Fibroblast of lung (primary cell): ENCODE results near the gene ADAMTS14. TPM values are rescaled to one million over a fixed set of nuclear protein-coding genes. Genes with fewer than 3 reads are reported as not detected.
"Not testable (repeated sequence)": the region's sequence is repeated elsewhere in the genome, so short reads cannot be mapped to it uniquely, and the experiment has no call there.

Experiments
- DNase-seq, 2 donors: peaks; one replicate each; pipeline versions ENCODE4 v3.0.0 to v3.0.0-alpha.2; 2010; ENCODE audit warnings: low read depth in 2 of 2
- H2AFZ ChIP-seq: 2 replicates; pipeline ENCODE4 v1.5.1; 2012; ENCODE audit warnings: low read length, control low read depth, inconsistent platforms
- H3K27ac ChIP-seq: 2 replicates; pipeline ENCODE4 v1.5.1; 2011; ENCODE audit warnings: low read length, control low read depth; ENCODE audit not compliant: insufficient read depth
- H3K27me3 ChIP-seq: 2 replicates; pipeline ENCODE4 v1.5.1; 2011; ENCODE audit warnings: mild to moderate bottlenecking, low read length; ENCODE audit not compliant: control insufficient read depth, insufficient read depth
- H3K36me3 ChIP-seq: 2 replicates; pipeline ENCODE4 v1.5.1; 2011; ENCODE audit warnings: low read length; ENCODE audit not compliant: control insufficient read depth, insufficient read depth
- H3K4me1 ChIP-seq: 2 replicates; pipeline ENCODE4 v1.5.1; 2011; ENCODE audit warnings: low read length; ENCODE audit not compliant: control insufficient read depth, insufficient read depth; ENCODE audit errors: extremely low read depth
- H3K4me2 ChIP-seq: 2 replicates; pipeline ENCODE4 v1.5.1; 2011; ENCODE audit warnings: low read length, control low read depth; ENCODE audit not compliant: insufficient read depth; ENCODE audit errors: extremely low read depth
- H3K4me3 ChIP-seq, 4 experiments: fragments of 200-600 bp in 1 of 4; sonication (generic) in 1 of 4; replicated peaks in 1 of 4; 2 replicates each; pipeline ENCODE4 v1.5.1; 2011 to 2016; ENCODE audit warnings: low read length in 4 of 4, low read depth in 3 of 4, mild to moderate bottlenecking in 3 of 4, control low read depth in 2 of 4, inconsistent platforms in 1 of 4, mixed read lengths in 1 of 4; ENCODE audit not compliant: insufficient read depth in 1 of 4; ENCODE audit errors: control extremely low read depth in 1 of 4
- H3K79me2 ChIP-seq: 2 replicates; pipeline ENCODE4 v1.5.1; 2012; ENCODE audit warnings: mild to moderate bottlenecking, low read length, inconsistent platforms; ENCODE audit not compliant: control insufficient read depth, insufficient read depth
- H3K9ac ChIP-seq: 2 replicates; pipeline ENCODE4 v1.5.1; 2011; ENCODE audit warnings: mild to moderate bottlenecking, low read length, control low read depth; ENCODE audit not compliant: insufficient read depth
- H3K9me3 ChIP-seq: 2 replicates; pipeline ENCODE4 v1.5.1; 2012; ENCODE audit warnings: low read depth, low read length; ENCODE audit not compliant: control insufficient read depth, insufficient read depth
- H4K20me1 ChIP-seq: 2 replicates; pipeline ENCODE4 v1.5.1; 2011; ENCODE audit warnings: low read length; ENCODE audit not compliant: control insufficient read depth, insufficient read depth; ENCODE audit errors: extremely low read depth
- CTCF ChIP-seq, 2 donors: IDR thresholded peaks in 1 of 2; conservative IDR thresholded peaks in 1 of 2; 1 replicate in 1 of 2; 2 replicates in 1 of 2; pipeline ENCODE4 v1.5.1; 2011 to 2012; ENCODE audit warnings: low read length in 2 of 2, control low read depth in 1 of 2, inconsistent platforms in 1 of 2, low read depth in 1 of 2, mild to moderate bottlenecking in 1 of 2
- EZH2 ChIP-seq: IDR thresholded peaks from 2 replicates; pipeline ENCODE4 v1.5.1; 2012; ENCODE audit warnings: low read length, control low read depth, mild to moderate bottlenecking; ENCODE audit errors: missing control alignments
- polyA plus RNA-seq, 2 donors: library from polyadenylated mRNA; depleted of rRNA in 1 of 2; stranded (reverse) in 1 of 2; unstranded in 1 of 2; fragments of >200 nt; gene quantifications; 2 replicates each; pipeline ENCODE4 v1.2.1, GENCODE V29; 2011 to 2012; ENCODE audit warnings: missing spikeins in 1 of 2
- total RNA-seq: library from RNA; depleted of rRNA; stranded (reverse); fragments of >200 nt; gene quantifications from 2 replicates; pipeline ENCODE4 v1.2.1, GENCODE V29; 2014

The ADAMTS14 gene
- total and polyA plus RNA-seq, 2 donors (not counting 1 experiment from before 2014, with no cell fraction given), result 4.1 to 6.2 TPM

GRCh38 chr10:70769121-70769520 is 96.8 kb downstream of the ADAMTS14 start:
- DNase-seq, result no peak
- Histone ChIP-seq H3K27me3 (peaks cover 3% of the 10 kb centered on the region), H3K36me3 (no peaks in the 10 kb centered on the region), H3K4me3 (no peak overlapping the region), H3K9me3 (no peaks in the 10 kb centered on the region), H3K9ac (no peak overlapping the region), H2AFZ (no peak overlapping the region), H4K20me1 (no peaks in the 10 kb centered on the region), H3K4me1 (no peaks in the 10 kb centered on the region), H3K79me2 (no peaks in the 10 kb centered on the region), H3K4me2 (no peak overlapping the region), H3K27ac (no peak overlapping the region)
- TF ChIP-seq EZH2 (no peak), CTCF (conservative IDR thresholded peaks at IDR 0.05 in 1 of 2, IDR thresholded peaks at IDR 0.05 in 1 of 2; ENCODE audit: low read depth in 1 of 2, low read length in 2 of 2) (no peak)

GRCh38 chr10:70770001-70770400 is 97.7 kb downstream of the ADAMTS14 start:
- no peak overlapping the region for H2AFZ ChIP-seq
- no peaks in the 10 kb centered on the region for H4K20me1 ChIP-seq
- no peaks in the 10 kb centered on the region for H3K4me1 ChIP-seq
- no peak overlapping the region for H3K9ac ChIP-seq
- no peak overlapping the region for H3K27ac ChIP-seq
- no peaks in the 10 kb centered on the region for H3K36me3 ChIP-seq
- no peaks in the 10 kb centered on the region for H3K9me3 ChIP-seq
- no peak for DNase-seq
- H3K4me2 ChIP-seq, result no peak overlapping the region
- H3K4me3 ChIP-seq, result no peak overlapping the region
- no peak for TF ChIP-seq CTCF (conservative IDR thresholded peaks at IDR 0.05 in 1 of 2, IDR thresholded peaks at IDR 0.05 in 1 of 2; ENCODE audit: low read depth in 1 of 2, low read length in 2 of 2)
- TF ChIP-seq EZH2, result no peak
- H3K79me2 ChIP-seq, result no peaks in the 10 kb centered on the region
- peaks cover 8% of the 10 kb centered on the region for H3K27me3 ChIP-seq

GRCh38 chr10:70770516-70770915 is 98.2 kb downstream of the ADAMTS14 start:
- not testable (repeated sequence) for DNase-seq, H3K9me3 ChIP-seq, H3K27ac ChIP-seq, H3K27me3 ChIP-seq, H3K4me3 ChIP-seq, H3K79me2 ChIP-seq, H2AFZ ChIP-seq, H3K4me2 ChIP-seq, H3K36me3 ChIP-seq, H3K4me1 ChIP-seq, H4K20me1 ChIP-seq, H3K9ac ChIP-seq
